GM12878 (cell line): ENCODE results near the gene RIC3.

Experiments used
- CEBPB ChIP-seq, 2 experiments: fragments of 150-350 bp in 1 of 2; IDR thresholded peaks; 2 replicates each; pipeline ENCODE4 v1.6.1; 2012 to 2014; ENCODE audit warnings: low read depth in 2 of 2, low read length in 2 of 2, borderline replicate concordance in 1 of 2, inconsistent platforms in 1 of 2
- CHD2 ChIP-seq: IDR thresholded peaks from 2 replicates; pipeline ENCODE4 v1.6.1; 2011; ENCODE audit warnings: low read depth, low read length, improper control_type of control experiment, borderline replicate concordance
- CTCF ChIP-seq, 3 experiments: IDR thresholded peaks in 2 of 3; conservative IDR thresholded peaks in 1 of 3; 2 replicates each; pipeline ENCODE4 v1.5.1; 2011; ENCODE audit warnings: low read depth in 3 of 3, low read length in 3 of 3, mild to moderate bottlenecking in 3 of 3, control low read depth in 2 of 3, moderate library complexity in 2 of 3, inconsistent platforms in 1 of 3, mixed read lengths in 1 of 3; ENCODE audit not compliant: control insufficient read depth in 2 of 3, insufficient read depth in 1 of 3; ENCODE audit errors: extremely low read depth in 1 of 3
- EP300 ChIP-seq, 2 experiments: fragments of 150-350 bp in 1 of 2; IDR thresholded peaks; 2 replicates each; pipeline ENCODE4 v1.6.1; 2011 to 2012; ENCODE audit warnings: low read depth in 2 of 2, low read length in 2 of 2, borderline replicate concordance in 1 of 2, improper control_type of control experiment in 1 of 2, inconsistent platforms in 1 of 2; ENCODE audit not compliant: control insufficient read depth in 1 of 2
- HDAC2 ChIP-seq: fragments of 200-600 bp; sonication (generic); IDR thresholded peaks from 2 replicates; pipeline ENCODE4 v1.6.1; 2017
- MLLT1 ChIP-seq: fragments of 450-650 bp; IDR thresholded peaks from 2 replicates; pipeline ENCODE4 v1.6.1; 2016; ENCODE audit warnings: mild to moderate bottlenecking
- NFIC ChIP-seq: IDR thresholded peaks from 2 replicates; pipeline ENCODE4 v1.6.1; 2012; ENCODE audit warnings: low read depth, mild to moderate bottlenecking, inconsistent platforms, low read length, moderate library complexity
- POLR2A ChIP-seq: IDR thresholded peaks from 2 replicates; pipeline ENCODE4 v1.6.1; 2011; ENCODE audit warnings: low read depth, mild to moderate bottlenecking, low read length
- POLR2AphosphoS5 ChIP-seq: IDR thresholded peaks from 2 replicates; pipeline ENCODE4 v1.6.1; 2011; ENCODE audit warnings: mild to moderate bottlenecking, low read length, inconsistent platforms
- SIX5 ChIP-seq: IDR thresholded peaks from 2 replicates; pipeline ENCODE4 v1.6.1; 2011; ENCODE audit warnings: mild to moderate bottlenecking, low read depth, low read length, moderate library complexity; ENCODE audit not compliant: severe bottlenecking
- SRF ChIP-seq, 2 experiments: IDR thresholded peaks; 2 replicates each; pipeline ENCODE4 v1.6.1; 2011; ENCODE audit warnings: low read depth in 2 of 2, low read length in 2 of 2, mild to moderate bottlenecking in 1 of 2, moderate library complexity in 1 of 2
- TARDBP ChIP-seq: IDR thresholded peaks from 2 replicates; pipeline ENCODE4 v1.6.1; 2016; ENCODE audit warnings: borderline replicate concordance
- TF ChIP-seq, protein P1 (sequence below): fragments of 450-650 bp; IDR thresholded peaks from 2 replicates; pipeline ENCODE4 v1.6.1; 2018; ENCODE audit warnings: mild to moderate bottlenecking, low read depth, moderate library complexity; ENCODE audit not compliant: partially characterized antibody

DNA sequence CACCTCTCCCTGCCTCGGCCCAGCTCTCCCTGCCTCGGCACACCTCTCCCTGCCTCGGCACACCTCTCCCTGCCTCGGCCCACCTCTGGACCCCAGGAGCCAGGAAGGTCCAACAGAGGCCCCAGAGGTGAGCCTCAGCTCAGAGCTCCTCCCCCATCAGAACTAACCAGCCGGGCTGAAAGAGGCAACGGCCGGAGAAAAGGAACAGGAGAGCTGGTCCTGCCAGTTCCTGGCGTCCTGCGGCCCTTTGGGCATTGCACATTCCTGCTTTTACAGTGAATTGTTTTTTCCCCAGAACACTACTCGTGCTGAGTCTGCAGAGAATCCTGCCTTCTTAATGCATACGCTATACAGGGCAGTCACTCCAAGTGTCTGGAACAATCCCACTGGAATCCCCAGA is 49.1 kb upstream of the RIC3 start:
- no peak for TF ChIP-seq SIX5
- no peak for TF ChIP-seq EP300 (IDR thresholded peaks at IDR 0.05; ENCODE audit: borderline replicate concordance in 1 of 2, control insufficient read depth in 1 of 2, low read depth in 2 of 2, low read length in 2 of 2)
- no peak for TF ChIP-seq SRF (IDR thresholded peaks at IDR 0.05; ENCODE audit: low read depth in 2 of 2, low read length in 2 of 2)
- TF ChIP-seq HDAC2 = no peak
- no peak for TF ChIP-seq TARDBP
- TF ChIP-seq MLLT1 = no peak
- no peak for TF ChIP-seq CEBPB (IDR thresholded peaks at IDR 0.05; ENCODE audit: borderline replicate concordance in 1 of 2, low read depth in 2 of 2, low read length in 2 of 2)
- TF ChIP-seq, protein P1, sequence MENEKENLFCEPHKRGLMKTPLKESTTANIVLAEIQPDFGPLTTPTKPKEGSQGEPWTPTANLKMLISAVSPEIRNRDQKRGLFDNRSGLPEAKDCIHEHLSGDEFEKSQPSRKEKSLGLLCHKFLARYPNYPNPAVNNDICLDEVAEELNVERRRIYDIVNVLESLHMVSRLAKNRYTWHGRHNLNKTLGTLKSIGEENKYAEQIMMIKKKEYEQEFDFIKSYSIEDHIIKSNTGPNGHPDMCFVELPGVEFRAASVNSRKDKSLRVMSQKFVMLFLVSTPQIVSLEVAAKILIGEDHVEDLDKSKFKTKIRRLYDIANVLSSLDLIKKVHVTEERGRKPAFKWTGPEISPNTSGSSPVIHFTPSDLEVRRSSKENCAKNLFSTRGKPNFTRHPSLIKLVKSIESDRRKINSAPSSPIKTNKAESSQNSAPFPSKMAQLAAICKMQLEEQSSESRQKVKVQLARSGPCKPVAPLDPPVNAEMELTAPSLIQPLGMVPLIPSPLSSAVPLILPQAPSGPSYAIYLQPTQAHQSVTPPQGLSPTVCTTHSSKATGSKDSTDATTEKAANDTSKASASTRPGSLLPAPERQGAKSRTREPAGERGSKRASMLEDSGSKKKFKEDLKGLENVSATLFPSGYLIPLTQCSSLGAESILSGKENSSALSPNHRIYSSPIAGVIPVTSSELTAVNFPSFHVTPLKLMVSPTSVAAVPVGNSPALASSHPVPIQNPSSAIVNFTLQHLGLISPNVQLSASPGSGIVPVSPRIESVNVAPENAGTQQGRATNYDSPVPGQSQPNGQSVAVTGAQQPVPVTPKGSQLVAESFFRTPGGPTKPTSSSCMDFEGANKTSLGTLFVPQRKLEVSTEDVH = no peak
- no peak for TF ChIP-seq CTCF (IDR thresholded peaks at IDR 0.05 in 2 of 3, conservative IDR thresholded peaks at IDR 0.05 in 1 of 3; ENCODE audit: control insufficient read depth in 2 of 3, extremely low read depth in 1 of 3, insufficient read depth in 1 of 3, low read depth in 3 of 3, low read length in 3 of 3)
- no peak for TF ChIP-seq POLR2AphosphoS5
- TF ChIP-seq POLR2A = no peak
- no peak for TF ChIP-seq CHD2
- no peak for TF ChIP-seq NFIC
